Cardiac fibroblast (primary cell): ENCODE data around the gene CDK8.
"Not testable (repeated sequence)": the region's sequence is repeated elsewhere in the genome, so short reads cannot be mapped to it uniquely, and the experiment has no call there.

Experiments
- DNase-seq, 2 donors: peaks; one replicate each; pipeline versions ENCODE4 v3.0.0 to v3.0.0-alpha.2; 2010; ENCODE audit warnings: low read depth in 2 of 2
- H3K4me3 ChIP-seq, 2 donors: replicated peaks in 1 of 2; 1 replicate in 1 of 2; 2 replicates in 1 of 2; pipeline ENCODE4 v1.5.1; 2011; ENCODE audit warnings: low read depth in 2 of 2, low read length in 2 of 2, mild to moderate bottlenecking in 2 of 2, moderate library complexity in 1 of 2
- TF ChIP-seq, protein P1 (sequence below): IDR thresholded peaks from one replicate; pipeline ENCODE4 v1.5.1; 2011; ENCODE audit warnings: low read depth, mild to moderate bottlenecking, low read length, inconsistent platforms

Gene CDK8

DNA sequence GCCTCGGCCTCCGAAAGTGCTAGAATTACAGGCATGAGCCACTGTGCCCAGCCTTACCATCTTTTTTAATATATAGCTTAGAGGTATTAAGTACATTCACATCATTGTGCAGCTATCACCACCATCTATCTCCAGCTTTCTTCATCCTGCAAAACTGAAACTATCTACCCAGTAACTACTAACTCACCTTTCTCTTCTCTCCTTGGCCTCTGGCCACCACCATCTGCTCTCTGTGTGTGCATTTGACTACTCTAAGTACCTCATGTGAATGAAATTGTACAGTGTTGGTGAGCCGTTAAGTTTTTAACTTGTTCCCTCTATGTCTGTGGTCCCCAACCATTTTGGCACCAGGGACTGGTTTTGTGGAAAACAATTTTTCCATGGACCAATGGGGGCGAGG, 56.1 kb downstream of the CDK8 start:
- no peak overlapping the region for H3K4me3 ChIP-seq
- TF ChIP-seq, protein P1, sequence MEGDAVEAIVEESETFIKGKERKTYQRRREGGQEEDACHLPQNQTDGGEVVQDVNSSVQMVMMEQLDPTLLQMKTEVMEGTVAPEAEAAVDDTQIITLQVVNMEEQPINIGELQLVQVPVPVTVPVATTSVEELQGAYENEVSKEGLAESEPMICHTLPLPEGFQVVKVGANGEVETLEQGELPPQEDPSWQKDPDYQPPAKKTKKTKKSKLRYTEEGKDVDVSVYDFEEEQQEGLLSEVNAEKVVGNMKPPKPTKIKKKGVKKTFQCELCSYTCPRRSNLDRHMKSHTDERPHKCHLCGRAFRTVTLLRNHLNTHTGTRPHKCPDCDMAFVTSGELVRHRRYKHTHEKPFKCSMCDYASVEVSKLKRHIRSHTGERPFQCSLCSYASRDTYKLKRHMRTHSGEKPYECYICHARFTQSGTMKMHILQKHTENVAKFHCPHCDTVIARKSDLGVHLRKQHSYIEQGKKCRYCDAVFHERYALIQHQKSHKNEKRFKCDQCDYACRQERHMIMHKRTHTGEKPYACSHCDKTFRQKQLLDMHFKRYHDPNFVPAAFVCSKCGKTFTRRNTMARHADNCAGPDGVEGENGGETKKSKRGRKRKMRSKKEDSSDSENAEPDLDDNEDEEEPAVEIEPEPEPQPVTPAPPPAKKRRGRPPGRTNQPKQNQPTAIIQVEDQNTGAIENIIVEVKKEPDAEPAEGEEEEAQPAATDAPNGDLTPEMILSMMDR = no peak
- DNase-seq = no peak

DNA sequence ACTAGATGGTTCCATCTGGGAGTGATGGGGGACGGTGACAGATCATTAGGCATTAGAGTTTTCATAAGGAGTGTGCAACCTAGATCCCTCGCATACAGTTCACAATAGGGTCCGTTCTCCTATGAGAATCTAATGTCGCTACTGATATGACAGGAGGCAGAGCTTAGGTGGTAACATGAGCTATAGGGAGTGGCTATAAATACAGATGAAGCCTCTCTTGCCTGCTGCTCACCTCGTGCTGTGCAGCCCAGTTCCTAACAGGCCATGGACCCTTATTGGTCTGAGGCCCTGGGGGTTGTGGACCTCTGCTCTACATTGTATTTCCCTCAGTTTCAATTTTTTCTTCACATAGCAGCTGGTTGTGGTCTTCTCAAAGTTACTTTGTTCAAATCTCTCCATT, 56.5 kb downstream of the CDK8 start:
- no peak for DNase-seq
- TF ChIP-seq, protein P1 = no peak
- no peak overlapping the region for H3K4me3 ChIP-seq

DNA sequence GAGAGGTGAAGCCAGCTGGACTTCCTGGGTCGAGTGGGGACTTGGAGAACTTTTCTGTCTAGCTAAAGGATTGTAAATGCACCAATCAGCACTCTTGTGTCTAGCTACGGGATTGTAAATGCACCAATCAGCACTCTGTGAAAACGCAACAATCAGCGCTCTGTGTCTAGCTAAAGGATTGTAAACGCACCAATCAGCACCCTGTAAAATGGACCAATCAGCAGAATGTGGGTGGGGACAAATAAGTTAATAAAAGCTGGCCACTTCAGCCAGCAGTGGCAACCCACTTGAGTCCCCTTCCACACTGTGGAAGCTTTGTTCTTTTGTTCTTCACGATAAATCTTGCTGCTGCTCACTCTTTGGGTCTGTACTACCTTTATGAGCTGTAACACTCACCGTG, 58.1 kb downstream of the CDK8 start:
- not testable (repeated sequence) for DNase-seq, H3K4me3 ChIP-seq

DNA sequence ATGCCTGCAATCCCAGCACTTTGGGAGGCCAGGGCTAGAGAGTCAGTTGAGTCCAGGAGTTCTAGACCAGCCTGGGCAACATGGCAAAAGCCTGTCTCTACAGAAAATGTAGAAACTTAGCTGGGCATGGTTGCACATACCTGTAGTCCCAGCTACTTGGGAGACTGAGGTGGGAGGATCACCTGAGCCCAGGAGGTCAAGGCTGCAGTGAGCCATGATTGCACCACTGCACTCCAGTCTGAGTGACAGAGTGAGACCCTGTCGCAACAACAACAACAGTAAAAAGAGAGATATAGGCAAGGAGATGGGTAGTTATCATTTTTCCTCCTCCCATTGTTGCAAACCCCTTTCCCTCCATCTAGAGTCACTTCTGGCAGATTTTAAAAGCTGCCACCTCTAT, 62.2 kb downstream of the CDK8 start:
- not testable (repeated sequence) for DNase-seq, H3K4me3 ChIP-seq

DNA sequence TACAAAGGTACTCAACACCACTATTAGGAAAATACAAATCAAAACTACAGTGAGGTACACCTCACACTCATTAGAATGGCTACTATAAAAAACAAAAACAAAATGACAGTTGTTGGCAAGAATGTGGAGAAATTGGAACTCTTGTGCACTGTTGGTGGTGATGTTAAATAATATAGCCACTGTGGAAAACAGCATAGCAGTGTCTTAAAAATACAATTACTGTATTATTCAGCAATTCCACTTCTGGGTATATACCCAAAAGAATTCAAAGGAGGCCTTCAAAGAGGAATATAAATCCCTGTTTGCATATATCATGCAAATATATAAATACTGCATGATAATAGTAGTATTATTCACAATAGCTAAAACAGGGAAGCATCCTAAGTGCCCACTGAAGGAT, 66.8 kb downstream of the CDK8 start:
- no peak for DNase-seq
- no peak overlapping the region for H3K4me3 ChIP-seq
- TF ChIP-seq, protein P1 = no peak

DNA sequence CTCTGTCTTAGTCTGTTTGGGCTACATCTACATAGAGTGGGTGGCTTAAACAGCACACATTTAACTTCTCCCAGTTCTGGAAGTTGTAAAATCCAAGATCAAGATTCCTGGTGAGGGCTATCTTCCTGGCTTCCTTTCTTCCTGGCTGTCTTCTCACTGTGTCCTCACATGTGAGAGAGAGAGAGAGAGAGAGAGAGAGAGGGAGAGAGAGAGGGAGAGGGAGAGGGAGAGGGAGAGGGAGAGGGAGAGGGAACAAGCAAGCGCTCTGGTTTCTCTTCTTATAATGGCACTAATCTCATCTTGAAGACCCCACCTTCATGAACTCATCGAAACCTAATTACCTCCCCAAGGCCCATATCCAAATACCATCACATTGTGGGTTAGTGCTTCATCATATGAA, 69.2 kb downstream of the CDK8 start:
- no peak for DNase-seq
- no peak overlapping the region for H3K4me3 ChIP-seq
- TF ChIP-seq, protein P1 = no peak

DNA sequence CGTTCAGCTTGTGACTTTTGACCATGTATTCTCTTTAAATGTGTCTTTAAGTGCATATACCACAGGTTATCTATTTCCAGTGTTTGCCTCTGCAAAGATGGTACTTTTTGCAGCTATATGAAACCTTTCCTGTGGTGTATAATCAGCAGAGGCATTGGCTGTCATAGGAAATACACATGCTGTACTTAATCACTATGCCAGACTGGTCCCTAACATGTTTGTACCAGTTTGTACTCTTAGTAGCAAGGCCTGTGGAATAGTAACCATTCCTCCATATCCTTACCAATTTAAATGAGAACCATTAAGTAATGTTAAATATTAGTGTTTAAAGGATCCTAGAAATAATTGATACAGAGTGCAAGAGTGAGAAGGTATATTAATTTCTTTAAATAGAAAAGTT, 69.8 kb downstream of the CDK8 start:
- TF ChIP-seq, protein P1 = no peak
- no peak for DNase-seq
- no peak overlapping the region for H3K4me3 ChIP-seq

DNA sequence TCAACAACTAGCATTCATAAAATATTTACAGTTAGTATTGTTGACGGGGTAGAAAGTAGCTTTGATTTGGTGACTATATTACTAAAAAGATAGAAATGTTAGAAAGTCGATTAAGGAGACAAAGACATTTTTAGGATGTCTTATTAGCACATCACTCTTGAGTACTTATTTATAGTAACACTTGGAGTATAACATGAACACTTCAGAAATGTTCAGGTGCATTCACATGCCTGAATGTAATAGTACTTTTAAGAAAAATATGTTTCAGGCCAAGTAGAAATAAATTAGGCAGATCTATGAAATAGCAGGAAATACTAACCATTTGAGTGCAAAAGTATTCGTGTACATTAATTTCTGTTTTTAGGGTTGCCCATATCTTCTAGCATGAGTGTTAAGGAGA, 70.4 kb downstream of the CDK8 start:
- DNase-seq = no peak
- no peak overlapping the region for H3K4me3 ChIP-seq
- TF ChIP-seq, protein P1 = no peak
